Measurements from ENCODE around the gene SENP2. TPM values are rescaled to one million over a fixed set of nuclear protein-coding genes. Genes with fewer than 3 reads are reported as not detected.
A peak's percentile ranks its signal among the peaks of the same experiment; 100 is the strongest.

SENP2 gene
- polyA plus RNA-seq, 1 donor (not counting 4 experiments of a cell fraction or from before 2014, with no cell fraction given) = 12.6 TPM

DNA sequence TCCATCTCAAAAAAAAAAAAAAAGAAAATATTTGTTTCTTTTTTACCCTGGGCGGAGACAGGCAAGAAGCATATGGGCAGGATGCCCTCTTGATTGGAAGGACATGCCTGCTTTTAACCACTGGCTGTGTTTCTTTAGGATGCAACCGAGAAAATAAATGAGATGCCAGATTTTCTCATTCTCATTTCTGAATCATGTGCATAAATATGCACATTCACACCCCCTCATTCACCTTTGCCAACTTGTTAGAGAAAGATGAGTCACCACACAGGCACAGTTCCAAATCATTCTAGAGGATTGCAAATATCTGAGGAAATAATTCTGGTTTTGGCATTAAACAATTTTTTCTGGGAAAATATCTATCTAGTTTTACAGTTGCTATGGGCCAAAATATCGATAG lies 37.0 kb upstream of the SENP2 start:
- no peak overlapping the region for H2AFZ ChIP-seq (ENCODE audit: control insufficient read depth, low read length)
- H3K9me1 ChIP-seq (ENCODE audit: control insufficient read depth, extremely low read depth, insufficient read depth, low read length) = no peaks in the 10 kb centered on the region
- H3K4me2 ChIP-seq (ENCODE audit: control insufficient read depth, extremely low read depth, insufficient read depth, low read depth, low read length) = no peak overlapping the region
- H3K27ac ChIP-seq (ENCODE audit: control insufficient read depth, insufficient read depth, low read length) = peak overlapping the region; percentile 10
- H3K9ac ChIP-seq (ENCODE audit: control insufficient read depth, extremely low read depth, insufficient read depth, low read length) = no peak overlapping the region
- peaks cover 23% of the 10 kb centered on the region for H3K4me1 ChIP-seq (ENCODE audit: control insufficient read depth, extremely low read depth, insufficient read depth, low read length)
- FAIRE-seq = peak; percentile 57
- no peaks in the 10 kb centered on the region for H3K79me2 ChIP-seq (ENCODE audit: control insufficient read depth, insufficient read depth, low read length)
- H3K4me3 ChIP-seq (ENCODE audit: control insufficient read depth in 2 of 3, extremely low read depth in 1 of 3, insufficient read depth in 2 of 3, low read depth in 1 of 3, low read length in 3 of 3) = no peak overlapping the region
- TF ChIP-seq, protein P1, sequence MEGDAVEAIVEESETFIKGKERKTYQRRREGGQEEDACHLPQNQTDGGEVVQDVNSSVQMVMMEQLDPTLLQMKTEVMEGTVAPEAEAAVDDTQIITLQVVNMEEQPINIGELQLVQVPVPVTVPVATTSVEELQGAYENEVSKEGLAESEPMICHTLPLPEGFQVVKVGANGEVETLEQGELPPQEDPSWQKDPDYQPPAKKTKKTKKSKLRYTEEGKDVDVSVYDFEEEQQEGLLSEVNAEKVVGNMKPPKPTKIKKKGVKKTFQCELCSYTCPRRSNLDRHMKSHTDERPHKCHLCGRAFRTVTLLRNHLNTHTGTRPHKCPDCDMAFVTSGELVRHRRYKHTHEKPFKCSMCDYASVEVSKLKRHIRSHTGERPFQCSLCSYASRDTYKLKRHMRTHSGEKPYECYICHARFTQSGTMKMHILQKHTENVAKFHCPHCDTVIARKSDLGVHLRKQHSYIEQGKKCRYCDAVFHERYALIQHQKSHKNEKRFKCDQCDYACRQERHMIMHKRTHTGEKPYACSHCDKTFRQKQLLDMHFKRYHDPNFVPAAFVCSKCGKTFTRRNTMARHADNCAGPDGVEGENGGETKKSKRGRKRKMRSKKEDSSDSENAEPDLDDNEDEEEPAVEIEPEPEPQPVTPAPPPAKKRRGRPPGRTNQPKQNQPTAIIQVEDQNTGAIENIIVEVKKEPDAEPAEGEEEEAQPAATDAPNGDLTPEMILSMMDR (optimal IDR thresholded peaks at IDR 0.05 in 1 of 3, IDR thresholded peaks at IDR 0.05 in 1 of 3, conservative IDR thresholded peaks at IDR 0.05 in 1 of 3; ENCODE audit: extremely low read depth in 1 of 3, insufficient read depth in 2 of 3, low read length in 3 of 3) = no peak
- no peak for TF ChIP-seq EZH2 (IDR thresholded peaks at IDR 0.05; ENCODE audit: low read length)
- no peaks in the 10 kb centered on the region for H3K27me3 ChIP-seq (ENCODE audit: control insufficient read depth, extremely low read depth, insufficient read depth, low read length)
- peak; percentile 76 for DNase-seq (ENCODE audit: low read depth, low spot score)
- no peaks in the 10 kb centered on the region for H3K9me3 ChIP-seq (ENCODE audit: control insufficient read depth, low read depth, low read length)
- H3K36me3 ChIP-seq (ENCODE audit: control insufficient read depth in 2 of 2, extremely low read depth in 1 of 2, insufficient read depth in 2 of 2, low read length in 2 of 2) = no peaks in the 10 kb centered on the region
- H4K20me1 ChIP-seq (ENCODE audit: control insufficient read depth, extremely low read depth, insufficient read depth, low read length) = no peaks in the 10 kb centered on the region
- dilution Hi-C loops (cut with MboI; ENCODE audit: extremely low pct_ligation_motif_present, low sequenced_read_pairs) = no loop called here

DNA sequence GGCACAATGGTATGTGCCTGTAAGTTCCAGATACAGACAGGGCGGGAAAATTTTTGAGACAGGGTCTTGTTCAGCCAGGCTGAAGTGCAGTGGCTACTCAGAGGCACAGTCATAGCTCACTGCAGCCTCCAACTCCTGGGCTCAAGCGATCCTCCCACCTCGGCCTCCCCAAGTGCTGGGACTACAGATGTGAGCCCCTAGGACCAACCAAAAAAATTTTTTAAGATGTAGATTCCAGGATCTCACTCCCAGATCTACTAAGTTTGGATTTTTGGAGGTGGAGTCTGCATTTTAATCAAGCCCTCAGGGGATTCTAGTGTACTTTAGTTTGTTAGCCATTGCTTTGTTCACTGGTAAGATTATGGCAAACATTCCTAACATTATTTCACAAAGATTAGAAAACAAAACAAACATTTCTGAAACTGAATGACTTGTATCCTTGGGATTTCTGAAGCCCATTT lies 36.4 kb upstream of the SENP2 start:
- peaks cover 23% of the 10 kb centered on the region for H3K4me1 ChIP-seq (ENCODE audit: control insufficient read depth, extremely low read depth, insufficient read depth, low read length)
- dilution Hi-C loops (cut with MboI; ENCODE audit: extremely low pct_ligation_motif_present, low sequenced_read_pairs) = no loop called here

More for the DNA sequence above, 36.4 kb upstream of the SENP2 start:
- Histone ChIP-seq H3K79me2 (ENCODE audit: control insufficient read depth, insufficient read depth, low read length) (no peaks in the 10 kb centered on the region), H3K27me3 (ENCODE audit: control insufficient read depth, extremely low read depth, insufficient read depth, low read length) (no peaks in the 10 kb centered on the region), H3K4me3 (ENCODE audit: control insufficient read depth in 2 of 3, extremely low read depth in 1 of 3, insufficient read depth in 2 of 3, low read depth in 1 of 3, low read length in 3 of 3) (no peak overlapping the region), H3K4me2 (ENCODE audit: control insufficient read depth, extremely low read depth, insufficient read depth, low read depth, low read length) (no peak overlapping the region), H4K20me1 (ENCODE audit: control insufficient read depth, extremely low read depth, insufficient read depth, low read length) (no peaks in the 10 kb centered on the region), H3K27ac (ENCODE audit: control insufficient read depth, insufficient read depth, low read length) (no peak overlapping the region), H3K9me3 (ENCODE audit: control insufficient read depth, low read depth, low read length) (no peaks in the 10 kb centered on the region), H3K36me3 (ENCODE audit: control insufficient read depth in 2 of 2, extremely low read depth in 1 of 2, insufficient read depth in 2 of 2, low read length in 2 of 2) (no peaks in the 10 kb centered on the region), H3K9ac (ENCODE audit: control insufficient read depth, extremely low read depth, insufficient read depth, low read length) (no peak overlapping the region), H2AFZ (ENCODE audit: control insufficient read depth, low read length) (no peak overlapping the region), H3K9me1 (ENCODE audit: control insufficient read depth, extremely low read depth, insufficient read depth, low read length) (no peaks in the 10 kb centered on the region)
- FAIRE-seq (no peak), DNase-seq (ENCODE audit: low read depth, low spot score) (no peak)
- TF ChIP-seq, protein P1 (optimal IDR thresholded peaks at IDR 0.05 in 1 of 3, IDR thresholded peaks at IDR 0.05 in 1 of 3, conservative IDR thresholded peaks at IDR 0.05 in 1 of 3; ENCODE audit: extremely low read depth in 1 of 3, insufficient read depth in 2 of 3, low read length in 3 of 3) = no peak
- no peak for TF ChIP-seq EZH2 (IDR thresholded peaks at IDR 0.05; ENCODE audit: low read length)
